ENCODE data around the gene GAL. TPM values are rescaled to one million over a fixed set of nuclear protein-coding genes. Genes with fewer than 3 reads are reported as not detected.
A peak's percentile ranks its signal among the peaks of the same experiment; 100 is the strongest.
"Not testable (repeated sequence)": the region's sequence is repeated elsewhere in the genome, so short reads cannot be mapped to it uniquely, and the experiment has no call there.

GAL gene, protein sequence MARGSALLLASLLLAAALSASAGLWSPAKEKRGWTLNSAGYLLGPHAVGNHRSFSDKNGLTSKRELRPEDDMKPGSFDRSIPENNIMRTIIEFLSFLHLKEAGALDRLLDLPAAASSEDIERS
- total RNA-seq (ENCODE audit: low replicate concordance): 3.4 and 6.2 TPM in 2 replicates
- long read RNA-seq: 0 reads

GRCh38 chr11:68684385-68685356 lies at the start of gene GAL:
Gene GAL, plus strand, starts transcription at chr11:68684544. Its CDS starts 380 bp downstream, at chr11:68684924.
- no peaks in the 10 kb centered on the region for H3K9me3 Mint-ChIP-seq
- DNase-seq (ENCODE audit: extremely low spot score, unreplicated experiment): no peak
- H3K4me1 Mint-ChIP-seq (ENCODE audit: unreplicated experiment): no peaks in the 10 kb centered on the region
- peaks cover 69% of the 10 kb centered on the region for H3K27me3 Mint-ChIP-seq
- H3K4me3 Mint-ChIP-seq: peak within 1 kb of the TSS; percentile 69
- TF ChIP-seq, protein P1, sequence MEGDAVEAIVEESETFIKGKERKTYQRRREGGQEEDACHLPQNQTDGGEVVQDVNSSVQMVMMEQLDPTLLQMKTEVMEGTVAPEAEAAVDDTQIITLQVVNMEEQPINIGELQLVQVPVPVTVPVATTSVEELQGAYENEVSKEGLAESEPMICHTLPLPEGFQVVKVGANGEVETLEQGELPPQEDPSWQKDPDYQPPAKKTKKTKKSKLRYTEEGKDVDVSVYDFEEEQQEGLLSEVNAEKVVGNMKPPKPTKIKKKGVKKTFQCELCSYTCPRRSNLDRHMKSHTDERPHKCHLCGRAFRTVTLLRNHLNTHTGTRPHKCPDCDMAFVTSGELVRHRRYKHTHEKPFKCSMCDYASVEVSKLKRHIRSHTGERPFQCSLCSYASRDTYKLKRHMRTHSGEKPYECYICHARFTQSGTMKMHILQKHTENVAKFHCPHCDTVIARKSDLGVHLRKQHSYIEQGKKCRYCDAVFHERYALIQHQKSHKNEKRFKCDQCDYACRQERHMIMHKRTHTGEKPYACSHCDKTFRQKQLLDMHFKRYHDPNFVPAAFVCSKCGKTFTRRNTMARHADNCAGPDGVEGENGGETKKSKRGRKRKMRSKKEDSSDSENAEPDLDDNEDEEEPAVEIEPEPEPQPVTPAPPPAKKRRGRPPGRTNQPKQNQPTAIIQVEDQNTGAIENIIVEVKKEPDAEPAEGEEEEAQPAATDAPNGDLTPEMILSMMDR (conservative IDR thresholded peaks at IDR 0.05): no peak
- no peak within 1 kb of the TSS for H3K27ac Mint-ChIP-seq
- H3K36me3 Mint-ChIP-seq: no peaks in the 10 kb centered on the region

DNA sequence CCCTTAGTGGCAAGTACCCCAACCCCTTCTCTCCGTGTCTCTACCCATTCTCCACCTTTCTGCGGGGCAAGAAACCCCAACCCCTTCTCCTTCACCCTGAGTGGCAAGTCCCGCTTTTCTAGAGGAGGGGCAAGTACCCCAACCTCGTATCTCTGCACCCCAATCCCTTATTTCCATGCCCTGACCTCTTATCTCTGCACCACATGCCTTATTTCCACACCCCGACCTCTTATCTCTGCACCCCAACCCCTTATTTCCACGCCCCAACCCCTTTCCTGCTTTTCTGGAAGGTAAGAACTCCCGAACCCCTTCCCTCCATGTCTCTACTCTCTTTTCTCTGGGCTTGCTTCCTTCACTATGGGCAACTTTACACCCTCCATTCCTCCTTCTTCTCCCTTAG lies 49.7 kb upstream of the GAL start:
- H3K27me3 Mint-ChIP-seq: peaks cover 28% of the 10 kb centered on the region
- not testable (repeated sequence) for DNase-seq (ENCODE audit: extremely low spot score, unreplicated experiment); H3K4me3 Mint-ChIP-seq; H3K36me3 Mint-ChIP-seq; H3K9me3 Mint-ChIP-seq; H3K4me1 Mint-ChIP-seq (ENCODE audit: unreplicated experiment); H3K27ac Mint-ChIP-seq

DNA sequence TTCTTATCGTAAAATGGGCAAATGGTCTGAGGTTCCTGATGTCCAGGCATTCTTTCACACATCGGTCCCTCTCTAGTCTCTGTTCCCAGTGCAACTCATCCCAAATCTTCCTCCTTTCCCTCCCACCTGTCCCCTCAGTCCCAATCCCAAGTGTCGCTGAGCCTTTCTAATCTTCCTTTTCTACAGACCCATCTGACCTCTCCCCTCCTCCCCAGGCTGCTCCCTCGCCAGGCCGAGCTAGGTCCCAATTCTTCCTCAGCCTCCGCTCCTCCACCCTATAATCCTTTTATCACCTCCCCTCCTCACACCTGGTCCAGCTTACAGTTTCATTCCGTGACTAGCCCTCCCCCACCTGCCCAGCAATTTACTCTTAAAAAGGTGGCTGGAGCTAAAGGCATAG lies 49.2 kb upstream of the GAL start:
- H3K4me1 Mint-ChIP-seq (ENCODE audit: unreplicated experiment); H3K9me3 Mint-ChIP-seq: not testable (repeated sequence)

GRCh38 chr11:68635883-68636282 lies 48.5 kb upstream of the GAL start:
- H3K27ac Mint-ChIP-seq; H3K36me3 Mint-ChIP-seq; H3K9me3 Mint-ChIP-seq; DNase-seq (ENCODE audit: extremely low spot score, unreplicated experiment); H3K4me1 Mint-ChIP-seq (ENCODE audit: unreplicated experiment); H3K4me3 Mint-ChIP-seq: not testable (repeated sequence)
- H3K27me3 Mint-ChIP-seq: peaks cover 28% of the 10 kb centered on the region

More for the DNA sequence above, 49.2 kb upstream of the GAL start:
- peaks cover 28% of the 10 kb centered on the region for H3K27me3 Mint-ChIP-seq
- H3K4me3 Mint-ChIP-seq; DNase-seq (ENCODE audit: extremely low spot score, unreplicated experiment); H3K27ac Mint-ChIP-seq; H3K36me3 Mint-ChIP-seq: not testable (repeated sequence)

- H3K4me1 Mint-ChIP-seq (ENCODE audit: unreplicated experiment); H3K27ac Mint-ChIP-seq; H3K4me3 Mint-ChIP-seq; H3K36me3 Mint-ChIP-seq; H3K9me3 Mint-ChIP-seq; DNase-seq (ENCODE audit: extremely low spot score, unreplicated experiment): not testable (repeated sequence)
- H3K27me3 Mint-ChIP-seq: peaks cover 36% of the 10 kb centered on the region
Observed at GRCh38 chr11:68639322-68639721, 45.0 kb upstream of the GAL start.

DNA sequence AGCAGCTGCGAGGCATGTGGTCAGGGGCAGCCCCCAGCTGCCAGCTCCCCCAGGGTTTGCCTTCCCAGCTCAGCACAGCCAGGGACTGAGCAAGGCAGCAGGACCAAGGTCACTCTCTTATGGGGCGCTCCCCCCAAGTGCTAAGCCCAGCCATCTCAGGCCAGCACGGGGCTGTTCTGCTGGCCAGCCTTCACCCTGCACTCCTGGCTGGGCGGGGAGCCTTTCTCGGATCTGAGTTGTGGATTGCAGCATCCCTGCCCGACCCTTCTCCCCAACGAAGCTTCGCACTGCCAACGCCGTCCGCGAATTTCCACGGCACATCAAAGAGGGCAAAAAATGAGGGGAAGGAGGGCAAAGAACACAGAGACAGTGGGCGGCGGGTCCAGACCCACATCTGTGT lies 42.5 kb upstream of the GAL start:
- Mint-ChIP-seq H3K4me3 (no peak overlapping the region), H3K36me3 (no peaks in the 10 kb centered on the region), H3K27ac (no peak overlapping the region)

DNA sequence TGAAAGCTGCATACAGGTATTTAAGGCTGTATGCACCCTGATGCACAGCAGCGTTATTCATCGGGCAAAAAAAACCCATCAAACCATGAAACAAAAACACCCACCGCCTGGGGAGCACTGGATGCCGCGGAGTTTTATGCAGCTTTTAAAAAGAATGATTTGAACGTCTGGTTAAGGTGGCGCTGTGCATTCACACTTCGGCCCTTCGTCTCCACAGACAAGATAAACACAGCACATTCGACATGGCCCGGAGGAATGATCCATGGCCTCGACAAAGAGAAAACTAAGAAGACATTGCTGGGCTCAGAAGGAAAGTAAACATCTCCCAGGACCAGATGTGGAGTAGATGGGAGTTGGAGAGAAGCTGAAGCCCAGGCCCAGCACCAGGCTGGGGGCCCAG lies 40.8 kb upstream of the GAL start:
- Mint-ChIP-seq H3K36me3 (no peaks in the 10 kb centered on the region), H3K4me3 (no peak overlapping the region), H3K27me3 (peaks cover 13% of the 10 kb centered on the region), H3K27ac (no peak overlapping the region), H3K4me1 (ENCODE audit: unreplicated experiment) (peaks cover 8% of the 10 kb centered on the region), H3K9me3 (peaks cover 6% of the 10 kb centered on the region)
- TF ChIP-seq, protein P1 (conservative IDR thresholded peaks at IDR 0.05): no peak
- no peak for DNase-seq (ENCODE audit: extremely low spot score, unreplicated experiment)

More for the DNA sequence above, 42.5 kb upstream of the GAL start:
- no peak for DNase-seq (ENCODE audit: extremely low spot score, unreplicated experiment)
- TF ChIP-seq, protein P1 (conservative IDR thresholded peaks at IDR 0.05): no peak
- peaks cover 8% of the 10 kb centered on the region for H3K4me1 Mint-ChIP-seq (ENCODE audit: unreplicated experiment)
- no peaks in the 10 kb centered on the region for H3K9me3 Mint-ChIP-seq
- peaks cover 17% of the 10 kb centered on the region for H3K27me3 Mint-ChIP-seq

Measured in type B pancreatic cell (in vitro differentiated cells).